Mesendoderm (in vitro differentiated cells): ENCODE measurements around the gene LRRFIP1.
A peak's percentile ranks its signal among the peaks of the same experiment; 100 is the strongest.
"Not testable (repeated sequence)": the region's sequence is repeated elsewhere in the genome, so short reads cannot be mapped to it uniquely, and the experiment has no call there.

ENCODE experiments used
- DNase-seq: peaks from one replicate; pipeline ENCODE4 v3.0.0; 2013
- H2AK5ac ChIP-seq: 2 replicates; pipeline ENCODE4 v1.6.1; 2013; ENCODE audit warnings: low read length, inconsistent platforms
- H2BK120ac ChIP-seq: 2 replicates; pipeline ENCODE4 v1.6.1; 2013; ENCODE audit warnings: low read depth, mild to moderate bottlenecking, low read length, moderate library complexity, mixed read lengths
- H2BK15ac ChIP-seq: replicated peaks from 2 replicates; pipeline ENCODE4 v1.6.1; 2013; ENCODE audit warnings: low read depth, mild to moderate bottlenecking, moderate library complexity
- H2BK5ac ChIP-seq: 2 replicates; pipeline ENCODE4 v1.6.1; 2013; ENCODE audit warnings: low read length, inconsistent platforms
- H3K18ac ChIP-seq: 2 replicates; pipeline ENCODE4 v1.6.1; 2013; ENCODE audit warnings: mild to moderate bottlenecking, low read length, mixed read lengths
- H3K23ac ChIP-seq: one replicate; pipeline ENCODE4 v1.6.1; 2013; ENCODE audit warnings: low read length
- H3K27ac ChIP-seq: 2 replicates; pipeline ENCODE4 v1.5.1; 2013; ENCODE audit warnings: low read depth, mild to moderate bottlenecking, inconsistent platforms, low read length, moderate library complexity
- H3K27me3 ChIP-seq: 2 replicates; pipeline ENCODE4 v1.6.1; 2013; ENCODE audit warnings: low read length, control low read depth, mild to moderate bottlenecking, inconsistent platforms; ENCODE audit not compliant: insufficient read depth, poor library complexity
- H3K36me3 ChIP-seq: 2 replicates; pipeline ENCODE4 v1.6.1; 2013; ENCODE audit warnings: low read length, inconsistent platforms; ENCODE audit not compliant: control insufficient read depth, insufficient read depth
- H3K4ac ChIP-seq: one replicate; pipeline ENCODE4 v1.6.1; 2013; ENCODE audit warnings: low read depth, mild to moderate bottlenecking, low read length, moderate library complexity
- H3K4me1 ChIP-seq: 2 replicates; pipeline ENCODE4 v1.6.1; 2013; ENCODE audit warnings: low read depth, low read length, inconsistent platforms; ENCODE audit not compliant: control insufficient read depth
- H3K4me2 ChIP-seq: 2 replicates; pipeline ENCODE4 v1.6.1; 2013; ENCODE audit warnings: low read length
- H3K4me3 ChIP-seq: 2 replicates; pipeline ENCODE4 v1.5.1; 2013; ENCODE audit warnings: mild to moderate bottlenecking, low read length
- H3K56ac ChIP-seq: one replicate; pipeline ENCODE4 v1.6.1; 2013; ENCODE audit warnings: low read length
- H3K79me1 ChIP-seq: 2 replicates; pipeline ENCODE4 v1.6.1; 2013; ENCODE audit warnings: low read length, inconsistent platforms
- H3K79me2 ChIP-seq: 2 replicates; pipeline ENCODE4 v1.6.1; 2013; ENCODE audit warnings: mild to moderate bottlenecking, low read length; ENCODE audit not compliant: control insufficient read depth, insufficient read depth
- H3K9ac ChIP-seq: 2 replicates; pipeline ENCODE4 v1.6.1; 2013; ENCODE audit warnings: low read length, inconsistent platforms
- H4K5ac ChIP-seq: one replicate; pipeline ENCODE4 v1.6.1; 2013; ENCODE audit warnings: low read length
- H4K8ac ChIP-seq: one replicate; pipeline ENCODE4 v1.6.1; 2013; ENCODE audit warnings: low read depth, mild to moderate bottlenecking, control low read depth, low read length, moderate library complexity
- WGBS: extraction: QIAGEN DNeasy Blood & Tissue Kit; methylation state at CpG from one replicate; pipeline ENCODE4 v1.1.7; 2013; ENCODE audit warnings: low lambda C conversion rate, missing lambda C conversion rate; ENCODE audit not compliant: insufficient coverage; ENCODE audit errors: extremely low coverage; 5-methylcytosine and 5-hydroxymethylcytosine counted together

Gene LRRFIP1

DNA sequence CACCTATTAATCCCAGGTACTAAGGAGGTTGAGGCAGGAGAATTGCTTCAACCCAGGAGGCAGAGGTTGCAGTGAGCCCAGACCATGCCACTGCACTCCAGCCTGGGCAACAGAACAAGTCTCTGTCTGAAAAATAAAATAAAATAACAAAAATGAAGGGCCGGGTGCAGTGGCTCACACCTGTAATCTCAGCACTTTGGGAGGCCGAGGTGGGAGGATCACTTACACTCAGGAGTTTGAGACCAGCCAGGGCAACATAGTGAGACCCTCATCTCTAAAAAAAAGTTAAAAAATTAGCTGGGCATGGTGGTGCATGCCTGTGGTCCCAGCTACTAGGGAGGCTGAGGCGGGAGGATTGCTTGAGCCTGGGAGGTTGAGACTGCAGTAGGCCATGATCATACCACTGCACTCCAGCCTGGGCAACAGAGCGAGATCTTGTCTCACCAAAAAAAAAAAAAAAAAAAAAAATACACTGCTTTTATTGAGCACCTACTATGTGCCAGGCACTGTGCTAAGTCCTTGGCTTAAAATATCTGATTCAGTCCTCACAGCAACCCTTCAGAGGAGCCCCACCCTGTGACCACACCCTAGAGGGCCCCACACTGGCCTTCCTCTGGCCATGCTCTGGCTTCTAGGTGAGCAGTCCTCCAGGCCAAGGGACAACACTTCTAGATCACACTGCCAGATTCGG, 31.4 kb upstream of the LRRFIP1 start:
- H3K79me1 ChIP-seq, H4K5ac ChIP-seq, H3K27me3 ChIP-seq, H3K4me2 ChIP-seq, DNase-seq, H2BK15ac ChIP-seq, H4K8ac ChIP-seq, H3K36me3 ChIP-seq, H3K9ac ChIP-seq, H3K23ac ChIP-seq, H3K79me2 ChIP-seq, H3K4me3 ChIP-seq: not testable (repeated sequence)
- Histone ChIP-seq H2BK5ac (peak overlapping the region; percentile 87), H3K18ac (peak overlapping the region; percentile 83), H3K4ac (peak overlapping the region; percentile 92), H2AK5ac (peak overlapping the region; percentile 99), H2BK120ac (peak overlapping the region; percentile 5), H3K4me1 (peaks cover 22% of the 10 kb centered on the region), H3K27ac (peak overlapping the region; percentile 96), H3K56ac (peak overlapping the region; percentile 92)
- WGBS = no CpG with 5 or more reads among the region's 5 CpGs

DNA sequence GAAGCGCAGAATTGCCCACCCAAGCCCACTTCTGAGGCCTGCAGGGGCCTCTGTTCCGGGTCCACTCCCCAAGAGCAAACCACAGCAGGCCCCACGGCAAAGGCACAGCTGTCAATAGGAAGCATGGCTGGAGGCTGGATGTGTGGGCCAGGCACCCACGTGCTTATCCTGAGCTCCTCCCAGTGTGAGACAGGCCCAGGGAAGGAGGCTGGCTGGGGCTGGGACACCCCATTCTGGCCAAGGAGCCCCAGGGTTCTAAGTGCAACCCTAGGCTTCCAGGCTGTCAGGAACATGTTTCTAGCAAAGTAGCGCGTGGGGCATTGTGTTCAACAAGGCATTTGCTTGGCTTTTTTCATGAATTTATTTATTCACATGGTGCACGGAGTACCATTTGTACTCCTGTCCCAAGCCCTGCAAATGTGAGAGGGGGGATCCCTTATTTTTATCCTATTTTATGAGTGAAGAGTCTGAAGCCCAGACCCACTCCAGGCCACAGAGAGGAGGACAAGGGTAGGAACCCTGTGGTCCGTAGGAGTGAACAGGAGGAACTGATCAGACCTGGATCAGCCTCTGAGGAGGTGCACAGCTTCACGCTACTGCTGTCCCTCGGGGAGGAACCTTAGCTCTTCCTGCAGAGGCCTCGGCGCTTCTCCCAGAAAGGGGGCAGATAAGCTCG, 30.7 kb upstream of the LRRFIP1 start:
- H4K8ac ChIP-seq = no peak overlapping the region
- no peak overlapping the region for H3K4me3 ChIP-seq
- H3K4me2 ChIP-seq = no peak overlapping the region
- H3K23ac ChIP-seq = no peak overlapping the region
- H2BK120ac ChIP-seq = peak overlapping the region; percentile 18
- H4K5ac ChIP-seq = no peak overlapping the region
- no peak for DNase-seq
- peak overlapping the region; percentile 38 for H3K9ac ChIP-seq
- no peaks in the 10 kb centered on the region for H3K79me2 ChIP-seq
- H3K79me1 ChIP-seq = peaks cover 3% of the 10 kb centered on the region
- H2BK5ac ChIP-seq = peak overlapping the region; percentile 87
- H2AK5ac ChIP-seq = peak overlapping the region; percentile 99
- no peaks in the 10 kb centered on the region for H3K36me3 ChIP-seq
- H3K27ac ChIP-seq = peak overlapping the region; percentile 9
- H3K56ac ChIP-seq = peak overlapping the region; percentile 76
- H3K4me1 ChIP-seq = peaks cover 24% of the 10 kb centered on the region
- no peaks in the 10 kb centered on the region for H3K27me3 ChIP-seq
- H2BK15ac ChIP-seq = no peak overlapping the region
- peak overlapping the region; percentile 83 for H3K18ac ChIP-seq
- no CpG with 5 or more reads among the region's 13 CpGs for WGBS
- peak overlapping the region; percentile 89 for H3K4ac ChIP-seq

DNA sequence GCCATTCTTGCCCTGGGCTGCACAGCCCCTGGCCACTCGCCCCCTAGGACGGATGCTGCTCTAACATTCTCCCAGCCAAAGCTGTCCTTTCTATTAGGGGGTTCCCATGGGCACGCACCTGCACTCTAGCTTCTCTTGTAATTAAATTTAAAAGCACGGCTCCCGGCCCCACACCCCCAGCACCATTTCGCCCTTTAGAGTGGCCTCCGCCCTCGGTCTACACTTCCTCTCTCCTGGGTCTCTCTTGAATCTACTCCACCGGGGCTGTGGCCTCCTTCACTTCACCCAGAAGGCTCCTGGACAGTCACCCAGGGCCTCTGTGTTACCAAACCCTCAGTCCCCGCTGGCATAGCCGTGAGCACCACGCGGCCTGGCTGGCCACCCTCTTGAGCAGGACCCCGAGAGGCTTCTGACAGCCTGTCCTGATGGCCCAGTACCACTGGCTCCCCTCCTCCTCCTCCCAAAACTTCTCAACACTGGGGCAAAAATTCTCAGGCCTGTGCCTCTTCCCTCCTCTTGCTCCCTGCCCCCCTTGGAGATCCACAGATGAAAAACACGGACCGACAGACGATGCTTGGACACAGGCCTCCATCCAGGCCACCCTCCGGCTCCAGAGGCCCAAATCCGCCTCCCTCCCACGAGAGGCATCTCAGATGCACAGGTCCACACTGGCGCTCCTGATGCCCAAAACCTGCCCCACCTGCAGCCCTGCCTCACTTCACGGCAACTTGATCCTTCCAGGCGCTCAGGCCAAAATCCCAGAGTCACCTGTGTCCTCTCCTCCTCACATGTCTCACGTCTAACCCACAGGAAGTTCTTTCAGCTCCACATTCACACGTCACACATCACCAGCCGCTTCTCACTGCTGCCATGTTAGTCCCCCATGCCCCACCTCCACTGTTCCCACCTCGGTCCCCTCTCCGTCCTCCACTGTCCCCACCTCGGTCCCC, 29.9 kb upstream of the LRRFIP1 start:
- no peaks in the 10 kb centered on the region for H3K36me3 ChIP-seq
- H3K27ac ChIP-seq = no peak overlapping the region
- no peak overlapping the region for H4K5ac ChIP-seq
- H3K79me2 ChIP-seq = no peaks in the 10 kb centered on the region
- no CpG with 5 or more reads among the region's 29 CpGs for WGBS
- H3K4ac ChIP-seq = peak overlapping the region; percentile 89
- H3K4me2 ChIP-seq = no peak overlapping the region
- peaks cover 27% of the 10 kb centered on the region for H3K4me1 ChIP-seq
- H2BK120ac ChIP-seq = peak overlapping the region; percentile 18
- no peak overlapping the region for H3K9ac ChIP-seq
- DNase-seq = no peak
- peak overlapping the region; percentile 99 for H2AK5ac ChIP-seq
- peak overlapping the region; percentile 83 for H3K18ac ChIP-seq
- H4K8ac ChIP-seq = no peak overlapping the region
- H3K79me1 ChIP-seq = peaks cover under 1% of the 10 kb centered on the region
- peak overlapping the region; percentile 76 for H3K56ac ChIP-seq
- H3K23ac ChIP-seq = no peak overlapping the region
- peak overlapping the region; percentile 87 for H2BK5ac ChIP-seq
- H2BK15ac ChIP-seq = no peak overlapping the region
- H3K27me3 ChIP-seq = no peaks in the 10 kb centered on the region
- no peak overlapping the region for H3K4me3 ChIP-seq

DNA sequence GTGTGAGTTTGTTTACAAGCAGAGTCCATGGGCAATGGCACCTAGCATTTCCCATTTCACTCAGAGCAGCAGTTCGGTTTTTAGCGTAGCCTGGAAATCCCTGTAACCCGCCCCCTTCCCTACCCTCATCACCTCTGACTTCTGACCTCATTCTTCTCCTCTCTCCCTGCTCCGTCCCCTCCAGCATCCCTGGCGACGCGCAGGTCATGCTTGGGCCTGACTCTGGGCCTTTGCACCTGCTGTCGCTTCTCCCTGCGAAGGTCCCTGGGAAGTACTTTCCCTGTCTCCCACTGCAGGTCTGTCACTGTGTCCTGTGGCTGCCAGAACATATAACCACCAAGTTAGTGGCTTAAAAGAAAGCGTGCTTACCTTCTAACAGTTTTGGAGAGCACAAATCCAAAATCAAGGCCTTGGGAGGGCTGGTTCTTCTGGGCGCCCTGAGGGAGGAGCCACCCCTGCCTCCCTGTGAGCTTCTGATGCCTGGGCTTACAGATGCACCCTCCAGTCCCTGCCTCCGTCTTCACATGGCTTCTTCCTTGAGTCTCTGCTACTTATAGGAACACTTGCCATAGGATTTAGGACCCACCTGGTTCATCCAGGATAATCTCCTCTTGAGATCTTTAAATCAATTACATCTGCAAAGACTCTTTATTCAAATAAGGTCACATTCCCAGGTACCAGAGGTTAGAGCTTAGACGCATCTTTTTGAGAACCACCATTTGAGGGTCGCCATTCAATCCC, 28.7 kb upstream of the LRRFIP1 start:
- Histone ChIP-seq H2AK5ac (peak overlapping the region; percentile 73), H3K4me3 (no peak overlapping the region), H3K4me2 (no peak overlapping the region), H3K18ac (no peak overlapping the region), H4K8ac (no peak overlapping the region), H3K36me3 (no peaks in the 10 kb centered on the region), H2BK15ac (no peak overlapping the region), H3K27me3 (no peaks in the 10 kb centered on the region), H4K5ac (no peak overlapping the region), H2BK5ac (no peak overlapping the region), H3K9ac (no peak overlapping the region), H3K79me1 (no peaks in the 10 kb centered on the region), H3K79me2 (no peaks in the 10 kb centered on the region), H3K4ac (no peak overlapping the region), H3K56ac (peak overlapping the region; percentile 69), H3K27ac (no peak overlapping the region), H3K4me1 (peaks cover 29% of the 10 kb centered on the region), H3K23ac (no peak overlapping the region), H2BK120ac (no peak overlapping the region)
- WGBS = no CpG with 5 or more reads among the region's 14 CpGs
- no peak for DNase-seq

DNA sequence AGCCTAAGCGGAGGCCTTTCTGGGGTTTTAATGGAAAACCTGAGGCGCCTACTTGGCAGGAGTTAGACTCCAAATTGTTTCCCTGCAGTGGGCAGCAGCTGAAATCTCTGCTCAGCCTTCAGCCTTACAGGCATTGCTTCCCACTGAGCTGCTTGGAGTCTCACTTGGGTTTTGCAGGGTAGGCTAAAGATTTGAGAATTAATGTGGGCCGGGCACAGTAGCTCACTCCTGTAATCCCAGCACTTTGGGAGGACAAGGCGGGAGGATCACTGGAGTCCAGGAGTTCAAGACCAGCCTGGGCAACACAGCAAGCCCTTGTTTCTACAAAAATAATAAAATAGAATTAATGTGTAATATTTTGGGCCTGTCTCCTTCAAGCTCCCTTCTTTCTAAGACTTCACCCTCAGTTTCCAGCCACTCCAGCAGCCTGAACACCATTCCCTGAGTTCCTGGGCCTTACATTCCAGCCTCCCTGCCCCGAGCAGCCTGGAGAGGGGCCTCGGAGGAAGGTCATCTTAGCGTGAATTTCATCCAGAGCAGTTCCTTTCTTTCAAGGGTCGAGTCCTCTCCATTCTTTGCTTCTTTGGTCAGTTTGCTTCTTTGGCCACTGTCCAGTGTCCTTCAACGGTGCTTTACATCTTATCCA, 27.8 kb upstream of the LRRFIP1 start:
- Histone ChIP-seq H2BK15ac (no peak overlapping the region), H4K5ac (no peak overlapping the region), H3K9ac (no peak overlapping the region), H3K27ac (no peak overlapping the region), H2AK5ac (peak overlapping the region; percentile 39), H3K4me2 (no peak overlapping the region), H3K18ac (peak overlapping the region; percentile 76), H3K27me3 (no peaks in the 10 kb centered on the region), H4K8ac (peak overlapping the region; percentile 28), H3K4me1 (peaks cover 22% of the 10 kb centered on the region), H3K56ac (peak overlapping the region; percentile 71), H3K36me3 (no peaks in the 10 kb centered on the region), H3K23ac (no peak overlapping the region), H2BK5ac (peak overlapping the region; percentile 14), H3K79me2 (no peaks in the 10 kb centered on the region), H2BK120ac (peak overlapping the region; percentile 82), H3K4ac (peak overlapping the region; percentile 82), H3K79me1 (no peaks in the 10 kb centered on the region), H3K4me3 (no peak overlapping the region)
- WGBS = no CpG with 5 or more reads among the region's 9 CpGs
- DNase-seq = no peak
